NCI-H524 treated with DMSO at 0.1 percent for 48 hours (cell line): ENCODE data around the gene LIMA1.
"Not testable (repeated sequence)": the region's sequence is repeated elsewhere in the genome, so short reads cannot be mapped to it uniquely, and the experiment has no call there.

Experiments used
- DNase-seq: peaks from one replicate; lab custom pipeline; 2025; lab: John Stamatoyannopoulos, UW

Gene LIMA1

DNA sequence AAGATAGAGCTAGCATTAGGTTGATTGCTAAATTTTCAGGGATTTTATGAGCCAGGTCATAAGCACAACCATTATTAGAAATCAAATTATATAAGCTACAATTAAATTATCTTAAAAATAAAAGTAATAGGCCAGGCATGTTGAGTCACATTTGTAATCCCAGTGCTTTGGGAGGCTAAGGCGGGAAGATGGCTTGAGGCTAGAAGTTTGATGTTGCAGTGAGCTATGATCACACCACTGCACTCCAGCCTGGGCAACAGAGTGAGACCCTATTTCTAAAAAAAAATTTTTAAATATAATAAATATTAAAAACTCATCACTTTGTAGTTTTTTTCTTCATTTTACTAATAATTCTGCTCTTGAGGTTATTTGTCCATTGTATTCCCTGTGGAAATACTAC, 1.9 kb upstream of the LIMA1 start:
- no peak for DNase-seq

DNA sequence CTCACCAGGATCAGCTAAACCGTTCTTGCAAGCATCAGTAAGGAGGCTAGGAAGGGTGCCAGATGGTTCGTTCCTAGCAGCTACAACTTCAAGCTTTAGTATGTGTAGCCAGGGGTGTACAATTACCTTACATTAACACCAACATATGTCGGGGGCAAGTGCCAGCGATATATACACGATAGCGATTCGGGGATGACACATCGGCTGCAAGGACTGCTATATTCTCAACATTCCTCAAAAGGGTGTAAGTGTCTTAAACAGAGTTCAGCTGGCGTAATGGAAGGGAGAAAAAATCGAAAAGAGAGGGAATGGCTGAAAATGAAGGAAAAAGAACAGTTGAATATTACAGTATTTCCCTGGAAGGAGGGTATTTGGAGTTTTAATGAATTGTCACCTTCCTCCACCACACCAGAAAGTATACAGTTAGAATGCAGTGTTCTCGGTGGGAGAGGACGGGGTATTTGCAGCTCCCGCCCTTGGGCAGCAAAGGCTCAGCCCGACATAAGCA, 545 bp downstream of the LIMA1 start:
- DNase-seq, result peak; percentile 95

DNA sequence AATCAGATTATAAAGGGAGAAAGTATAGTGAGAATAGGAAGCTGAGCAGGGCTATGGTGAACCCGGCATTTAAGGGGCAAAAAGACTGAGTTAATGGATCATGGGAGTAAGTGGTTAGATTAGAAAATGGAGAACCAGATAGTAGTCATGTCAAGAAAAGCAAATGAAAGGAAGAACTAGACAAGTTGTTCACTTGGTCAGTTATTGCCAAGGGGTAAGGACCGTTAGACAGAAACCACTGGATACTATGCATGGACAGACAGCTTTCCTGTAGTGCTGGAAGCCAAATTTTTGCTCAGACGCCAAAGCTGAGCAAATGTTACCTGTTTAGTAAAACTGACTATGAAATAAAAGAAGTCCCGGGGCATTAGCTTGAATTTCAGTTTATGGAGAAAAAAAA, 3.8 kb downstream of the LIMA1 start:
- no peak for DNase-seq

DNA sequence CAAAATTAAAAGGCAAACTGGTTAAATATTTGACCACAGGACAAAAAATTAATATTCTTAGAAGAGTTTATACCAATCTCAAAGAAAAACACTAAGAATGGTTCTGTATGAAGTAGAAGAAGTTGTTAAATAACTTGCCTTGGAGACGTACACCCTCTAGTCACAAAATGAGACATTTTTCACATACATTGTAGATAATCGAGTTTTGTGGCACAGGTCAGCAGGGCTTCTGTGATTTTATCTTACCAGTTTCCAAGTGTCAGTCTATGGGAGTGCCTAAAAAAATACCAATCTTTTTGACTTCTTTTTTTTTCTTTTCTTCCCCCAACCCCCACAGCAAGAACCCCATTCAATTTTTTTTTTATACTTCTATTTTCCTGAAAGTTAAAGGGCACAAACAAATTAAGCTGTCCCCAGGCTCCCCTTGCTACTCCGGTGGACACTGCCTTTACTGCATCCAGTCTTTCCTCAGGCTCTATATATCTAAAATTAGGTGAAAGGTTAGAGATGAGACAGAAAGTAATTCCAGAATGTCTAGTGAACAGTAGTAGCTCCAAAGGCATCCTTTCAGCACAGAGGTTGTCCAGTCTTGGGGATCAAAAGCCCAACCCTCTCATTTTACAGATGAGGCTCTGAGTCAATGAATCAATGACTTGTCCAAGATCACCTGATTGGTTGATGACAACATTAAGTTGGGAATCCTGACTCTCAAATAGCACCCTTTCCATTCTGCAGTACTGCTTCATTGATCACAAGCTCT, 6.2 kb downstream of the LIMA1 start:
- DNase-seq, result no peak

DNA sequence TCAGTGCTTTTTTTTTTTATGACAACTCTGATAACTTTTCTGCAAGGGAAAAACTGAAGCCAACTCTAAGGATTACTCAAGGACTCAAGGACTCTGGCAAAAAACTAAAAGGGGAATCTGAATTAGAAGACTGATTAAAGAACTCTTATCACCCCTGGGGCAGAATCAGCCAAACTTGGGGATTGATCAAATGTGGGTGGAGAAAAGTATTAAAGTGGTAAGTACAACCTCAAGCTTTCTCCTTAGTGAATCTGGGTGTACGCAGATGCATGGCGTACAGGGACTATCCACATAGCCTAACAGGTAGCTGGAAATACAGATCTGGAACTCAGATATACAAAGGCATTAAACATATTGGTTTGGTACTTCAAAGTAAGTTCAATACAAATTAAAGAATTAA, 7.3 kb downstream of the LIMA1 start:
- no peak for DNase-seq

DNA sequence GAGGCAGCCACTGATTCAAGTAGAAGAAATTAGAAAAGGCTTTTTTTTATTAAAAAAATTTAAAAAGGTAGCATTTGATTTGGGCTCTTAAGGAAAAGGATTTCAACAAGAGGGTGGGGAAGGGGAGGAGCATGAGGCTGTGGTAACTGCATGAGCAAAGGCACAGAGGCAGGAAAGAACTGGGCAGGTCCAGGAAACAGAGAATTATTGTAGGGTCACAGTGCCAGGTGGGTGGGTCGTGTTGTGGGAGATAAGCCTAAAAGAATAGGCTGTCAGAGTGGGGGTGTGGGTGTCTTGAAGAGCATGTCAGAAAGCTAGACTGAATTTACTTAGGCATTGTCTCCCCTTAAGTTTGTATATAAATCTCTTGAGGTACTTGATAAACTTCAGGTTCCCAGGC, 7.8 kb downstream of the LIMA1 start:
- no peak for DNase-seq

DNA sequence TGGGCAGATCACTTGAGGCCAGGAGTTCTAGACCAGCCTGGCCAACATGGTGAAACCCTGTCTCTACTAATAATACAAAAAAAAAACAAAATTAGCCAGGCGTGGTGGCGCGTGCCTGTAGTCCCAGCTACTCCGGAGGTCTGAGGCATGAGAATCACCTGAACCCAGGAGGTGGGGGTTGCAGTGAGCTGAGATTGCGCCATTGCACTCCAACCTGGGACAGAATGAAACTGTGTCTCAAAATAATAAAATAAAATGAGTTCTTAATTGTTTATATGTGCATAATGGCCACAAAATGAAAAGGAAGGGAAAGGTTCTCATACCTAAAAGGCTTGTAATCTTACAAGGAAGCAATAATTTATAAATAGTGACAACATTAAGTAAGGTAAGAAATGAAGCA, 8.2 kb downstream of the LIMA1 start:
- DNase-seq, result not testable (repeated sequence)

DNA sequence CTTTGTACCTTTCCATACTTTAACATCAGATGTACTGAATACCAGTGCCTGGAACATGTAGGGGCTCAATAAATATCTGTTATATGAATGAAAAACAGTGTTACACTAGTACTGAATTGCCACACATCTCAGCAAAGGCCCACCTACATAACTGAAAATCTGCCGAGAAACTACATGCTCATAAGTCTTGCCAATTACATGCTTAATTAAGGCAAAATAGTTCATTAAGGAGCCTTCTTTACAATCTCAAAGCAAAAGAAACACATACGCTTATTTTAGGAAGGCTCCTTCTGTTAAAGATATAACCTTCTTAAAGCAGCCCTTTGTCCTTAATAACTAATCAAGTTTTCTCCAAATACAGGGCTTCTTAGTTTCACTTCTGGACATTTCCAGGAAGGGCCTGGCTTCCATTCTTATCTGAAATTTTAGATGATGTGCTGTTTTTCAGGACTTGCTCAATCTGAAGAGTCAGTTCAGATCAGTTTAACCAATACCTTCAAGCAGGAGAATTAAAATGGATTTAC, 11.5 kb downstream of the LIMA1 start:
- no peak for DNase-seq

DNA sequence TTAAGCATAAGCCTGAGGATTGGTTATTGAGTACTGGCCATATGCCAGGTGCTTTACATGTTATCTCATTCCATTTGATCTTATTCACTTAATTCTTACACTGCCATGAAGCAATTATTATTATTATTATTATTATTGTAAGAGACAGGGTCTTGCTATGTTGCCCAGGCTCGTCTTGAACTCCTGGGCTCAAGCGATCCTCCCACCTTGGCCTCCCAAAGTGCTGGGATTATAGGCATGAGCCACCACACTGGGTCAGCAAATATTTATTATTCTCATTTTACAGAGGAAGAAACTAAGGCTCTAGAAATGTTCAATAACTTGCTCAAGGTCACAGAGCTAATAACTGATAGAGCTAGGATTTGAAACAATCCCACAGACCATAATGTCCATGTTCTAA, 14.8 kb downstream of the LIMA1 start:
- no peak for DNase-seq

DNA sequence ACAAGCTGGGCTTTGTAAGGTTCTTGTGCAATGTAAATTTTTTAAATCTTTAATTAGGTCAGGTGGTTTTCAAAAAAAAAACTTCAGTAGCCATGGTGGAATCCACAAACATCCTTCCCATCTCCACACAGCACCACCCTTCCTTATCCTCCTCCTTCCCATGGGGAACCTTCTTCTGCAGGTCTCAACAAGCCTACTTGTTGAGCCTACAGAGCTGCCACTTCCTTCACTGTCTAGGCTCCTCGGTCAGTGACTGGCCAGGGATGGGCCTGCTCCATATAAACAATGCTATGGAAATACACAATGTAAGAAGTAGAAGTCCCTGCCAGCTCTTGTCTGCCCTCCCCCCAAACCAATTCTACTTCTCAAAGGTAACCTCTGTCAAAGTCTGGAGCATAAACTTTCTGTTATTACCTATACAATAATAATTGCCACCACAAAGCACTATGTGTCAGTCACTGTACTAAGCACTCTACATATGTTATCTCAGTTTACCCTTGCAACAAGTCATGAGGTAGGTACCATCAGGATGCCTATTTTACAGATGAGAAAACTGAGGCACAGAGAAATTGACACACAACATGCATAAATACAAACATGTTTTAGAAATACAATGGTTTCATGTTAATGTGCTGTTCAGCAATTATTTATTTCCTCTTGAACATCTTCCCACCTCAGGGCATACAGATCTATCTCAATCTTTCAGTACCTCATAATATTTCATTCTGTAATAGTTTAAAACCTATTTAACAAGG, 17.4 kb downstream of the LIMA1 start:
- no peak for DNase-seq

DNA sequence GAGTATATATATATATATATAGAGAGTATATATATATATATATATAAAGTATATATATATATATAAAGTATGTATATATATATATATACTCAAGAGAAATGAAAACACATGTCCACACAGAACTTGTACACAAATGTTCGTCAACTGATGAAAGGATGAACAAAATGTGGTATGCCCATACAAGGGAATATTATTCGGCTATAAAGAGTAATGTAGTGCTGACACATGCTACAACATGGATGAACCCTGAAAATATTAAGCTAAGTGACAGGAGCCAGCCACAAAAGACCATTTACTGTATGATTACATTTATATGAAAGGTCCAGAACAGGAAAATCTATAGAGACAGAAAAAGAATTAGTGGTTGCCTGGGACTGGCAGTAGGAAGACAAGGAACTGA, 19.5 kb downstream of the LIMA1 start:
- no peak for DNase-seq

DNA sequence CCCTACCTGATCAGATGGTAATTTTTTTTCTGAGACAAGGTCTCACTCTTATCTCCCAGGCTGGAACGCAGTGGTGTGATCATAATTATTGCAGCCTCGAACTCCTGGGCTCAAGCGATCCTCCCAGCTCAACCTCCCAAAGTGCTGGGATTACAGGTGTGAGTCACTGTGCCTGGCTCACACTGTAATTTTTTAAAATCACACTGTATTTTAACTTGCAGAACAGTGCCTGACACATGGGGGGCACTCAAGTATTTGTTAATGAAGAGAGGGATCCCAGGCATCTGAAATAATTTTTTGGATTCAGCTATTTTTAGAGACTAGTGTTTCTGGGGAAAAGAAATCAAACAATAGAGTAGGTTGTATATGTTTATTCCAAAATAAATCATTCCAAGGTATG, 21.7 kb downstream of the LIMA1 start:
- DNase-seq, result no peak

DNA sequence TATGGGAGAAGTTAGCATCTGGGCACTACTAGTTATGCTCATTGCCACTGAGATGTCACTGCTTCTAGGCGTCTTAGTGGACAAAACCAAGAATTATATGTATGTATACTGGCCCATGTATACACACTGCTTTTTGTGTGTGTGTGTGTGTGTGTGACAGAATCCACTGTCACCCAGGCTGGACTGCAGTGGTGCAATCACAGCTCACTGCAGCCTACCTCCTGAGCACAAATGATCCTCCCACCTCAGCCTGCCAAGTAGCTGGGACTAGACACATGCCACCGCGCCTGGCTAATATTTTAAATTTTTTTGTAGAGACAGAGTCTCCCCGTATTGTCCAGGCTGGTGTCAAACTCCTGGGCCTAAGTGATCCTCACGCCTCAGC, 25.2 kb downstream of the LIMA1 start:
- no peak for DNase-seq

DNA sequence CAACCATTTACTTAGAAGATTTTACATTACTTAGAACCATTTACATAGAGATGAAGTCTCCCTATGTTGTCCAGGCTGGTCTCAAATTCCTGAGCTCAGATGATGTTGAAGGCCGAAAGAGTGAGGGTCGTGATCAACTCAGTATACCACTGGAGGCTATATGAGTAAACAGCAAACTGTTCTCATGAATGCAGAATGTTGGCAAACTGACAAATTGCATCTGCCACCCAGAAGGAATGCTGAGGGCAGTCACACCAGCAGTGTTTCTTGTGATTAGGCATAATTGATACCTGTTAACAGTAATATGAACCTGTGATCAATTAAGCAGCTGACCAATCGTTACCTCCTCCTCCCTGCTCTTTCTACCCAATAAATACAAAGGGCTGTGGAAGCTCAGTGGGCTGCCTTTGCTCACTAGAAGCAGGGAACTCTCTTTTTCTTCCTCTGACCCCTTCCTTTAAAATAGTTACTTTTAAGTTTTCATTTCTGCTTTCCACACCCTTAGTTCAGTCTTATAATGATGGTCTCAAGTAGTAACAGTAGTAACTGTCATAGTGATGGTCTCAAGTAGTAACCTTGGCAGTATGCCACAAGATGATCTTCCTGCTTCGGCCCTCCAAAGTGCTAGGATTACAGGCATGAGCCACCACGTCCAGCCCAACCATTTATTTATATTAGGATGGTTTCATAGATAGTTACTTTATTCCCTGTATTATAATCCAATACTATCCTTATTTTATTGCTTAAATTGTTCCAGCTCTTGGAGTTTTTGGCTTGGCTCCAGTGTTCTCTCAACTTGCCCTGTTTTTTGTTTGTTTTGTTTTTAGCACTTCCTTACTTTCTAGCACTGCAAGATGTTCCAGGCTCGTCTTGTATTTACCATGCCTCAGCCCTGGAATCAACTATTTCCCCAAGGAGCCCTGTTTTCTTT, 25.8 kb downstream of the LIMA1 start:
- peak; percentile 40 for DNase-seq

DNA sequence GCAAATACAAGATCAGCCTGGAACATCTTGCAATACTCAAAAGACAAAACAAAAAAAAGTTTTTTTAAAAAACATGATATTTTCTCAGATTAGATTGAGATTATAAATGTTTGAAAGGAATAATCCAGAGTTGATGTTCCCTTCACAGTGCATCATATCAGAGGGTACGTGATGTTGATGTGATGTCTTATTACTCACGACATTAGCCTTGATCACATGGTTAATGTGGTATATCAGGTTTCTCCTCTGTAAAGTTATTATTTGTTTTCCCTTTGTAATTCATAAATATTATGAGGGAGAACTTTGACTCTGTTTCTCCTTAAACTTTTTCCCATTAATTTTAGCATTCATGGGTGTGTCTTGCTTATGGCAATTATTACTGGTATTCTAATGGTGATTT, 26.6 kb downstream of the LIMA1 start:
- no peak for DNase-seq

DNA sequence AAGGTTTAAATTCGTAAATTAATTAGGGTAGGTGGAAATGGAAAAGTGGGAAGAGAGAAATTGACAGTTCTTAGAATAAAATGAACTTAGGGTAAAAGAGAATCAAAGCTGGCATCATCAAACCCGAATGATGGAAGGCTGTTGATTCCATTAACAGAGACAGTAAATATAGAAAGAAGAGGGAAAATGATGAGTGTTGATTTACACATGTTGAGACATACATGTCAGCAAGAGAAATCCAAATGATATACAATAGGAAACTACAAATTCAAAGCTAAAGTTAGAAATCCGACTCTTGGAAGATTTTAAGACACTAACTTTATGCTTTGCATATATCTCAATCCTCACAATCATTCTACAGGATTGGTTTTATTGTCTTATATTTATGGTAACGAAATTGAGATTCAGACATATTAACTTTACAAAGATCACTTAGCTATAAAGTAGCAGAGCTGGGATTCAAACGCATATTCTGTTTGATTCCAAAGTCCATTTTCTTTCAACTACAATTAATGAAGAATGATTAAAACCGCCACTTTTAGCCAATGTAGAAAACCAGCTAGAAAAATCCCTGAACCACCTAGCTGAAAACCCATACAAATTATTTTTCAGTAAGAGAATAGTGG, 30.2 kb downstream of the LIMA1 start:
- no peak for DNase-seq

DNA sequence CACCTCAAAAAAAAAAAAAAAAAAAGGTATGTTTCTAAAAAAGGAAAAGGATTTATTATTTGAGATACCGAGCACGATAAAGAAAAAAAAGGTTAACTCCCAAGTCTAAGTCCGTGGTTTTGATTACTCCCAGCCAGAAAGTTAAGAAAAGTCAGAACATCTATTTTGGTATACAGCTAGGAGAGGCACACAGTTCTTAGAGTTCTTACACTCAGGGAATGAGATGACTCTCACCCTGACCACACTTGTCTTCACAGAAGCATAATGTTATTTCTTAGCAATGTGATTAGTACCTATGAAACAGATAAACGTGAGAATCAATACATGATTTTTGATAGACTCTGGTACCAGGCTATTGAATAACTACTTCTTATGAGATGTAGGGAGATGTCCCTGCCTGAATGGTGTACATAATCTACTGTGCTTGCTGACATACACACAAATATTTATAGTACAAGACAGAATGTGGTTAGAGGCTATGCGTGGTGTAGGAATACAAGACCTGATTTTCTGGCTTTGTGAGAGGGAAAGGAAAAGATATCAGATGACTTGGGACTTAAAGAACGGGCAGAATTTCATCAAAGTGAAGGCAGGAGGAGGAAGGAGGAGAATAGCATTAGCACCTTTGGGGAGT, 31.6 kb downstream of the LIMA1 start:
- no peak for DNase-seq

DNA sequence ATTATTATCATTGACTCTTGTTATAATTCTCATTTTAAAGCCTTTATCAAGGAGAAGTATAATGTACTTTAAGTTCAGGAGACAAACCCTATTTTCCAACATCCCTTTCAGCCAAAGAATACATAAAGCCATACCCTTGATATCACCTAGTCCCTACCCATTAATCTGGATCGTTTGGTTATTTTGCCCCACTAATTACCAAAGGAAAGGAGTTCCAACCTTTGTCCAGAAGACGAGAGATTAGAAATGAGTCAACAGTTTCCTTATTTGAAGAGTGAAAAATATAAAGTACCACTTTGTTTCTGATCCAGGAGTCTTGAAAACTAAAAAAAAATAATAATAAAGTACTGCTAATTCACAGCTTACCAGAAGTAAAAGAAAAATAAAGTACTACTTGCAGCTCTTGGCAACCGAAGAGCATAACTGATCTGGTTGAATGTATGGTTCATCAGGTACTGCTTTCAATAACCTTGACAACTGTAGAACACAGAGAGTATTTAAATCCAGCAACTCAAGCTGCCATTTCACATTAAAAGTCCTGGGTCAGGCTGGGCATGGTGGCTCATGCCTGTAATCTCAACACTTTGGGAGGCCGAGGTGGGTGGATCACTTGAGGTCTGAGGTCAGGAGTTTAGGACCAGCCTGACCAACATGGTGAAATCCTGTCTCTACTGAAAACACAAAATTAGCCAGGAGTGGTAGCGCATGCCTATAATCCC, 33.7 kb downstream of the LIMA1 start:
- DNase-seq, result no peak

DNA sequence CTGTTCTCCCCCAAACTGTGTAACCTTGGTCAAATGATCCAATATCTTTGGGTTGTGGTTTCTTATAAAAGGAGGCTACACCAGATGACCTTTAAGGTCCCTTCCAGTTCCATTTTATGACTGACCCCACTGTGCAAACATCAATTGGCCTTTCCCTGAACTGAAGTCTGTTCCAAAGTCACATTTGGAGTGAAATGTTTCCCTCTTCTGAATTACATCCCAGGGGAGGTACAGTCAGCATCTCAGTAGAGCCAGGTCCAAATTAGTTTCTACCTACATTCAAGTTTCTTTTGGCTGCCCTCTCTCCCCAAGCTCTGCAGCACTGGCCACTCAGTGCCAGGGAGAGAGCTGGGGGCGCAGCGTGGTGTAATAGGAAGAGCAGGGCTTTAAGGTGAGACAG, 34.4 kb downstream of the LIMA1 start:
- DNase-seq, result no peak

DNA sequence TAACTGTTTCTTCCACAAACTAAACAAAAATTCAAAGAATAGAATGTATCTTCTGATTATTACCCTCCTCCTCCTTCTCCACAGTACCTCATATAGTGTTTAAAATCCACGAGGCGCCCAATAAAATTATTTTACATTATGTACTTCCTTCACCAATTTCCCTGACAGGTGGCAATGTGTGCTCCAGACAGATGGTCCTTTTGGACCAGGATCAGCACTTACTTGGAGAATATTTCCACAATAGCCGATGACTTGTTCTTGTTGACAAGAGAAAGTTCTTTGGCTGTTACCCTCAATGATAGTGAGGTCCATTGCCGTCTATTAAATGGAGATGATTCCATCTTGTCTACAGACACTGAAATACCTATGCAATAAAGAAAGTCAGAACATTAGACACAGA, 34.9 kb downstream of the LIMA1 start:
- no peak for DNase-seq

DNA sequence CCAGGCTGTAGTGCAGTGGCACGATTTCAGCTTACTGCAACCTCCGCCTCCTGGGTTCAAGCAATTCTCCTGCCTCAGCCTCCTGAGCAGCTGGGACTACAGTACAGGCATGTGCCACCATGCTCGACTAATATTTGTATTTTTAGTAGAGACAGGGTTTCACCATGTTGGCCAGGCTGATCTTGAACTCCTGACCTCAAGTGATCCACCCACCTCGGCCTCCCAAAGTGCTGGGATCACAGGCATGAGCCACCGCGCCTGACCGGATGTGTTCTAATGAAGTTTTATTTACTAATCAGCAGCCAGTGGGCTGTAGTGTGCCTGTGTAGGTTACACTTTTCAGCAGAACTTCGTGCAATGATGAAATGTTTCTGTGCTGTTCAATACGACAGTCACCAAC, 35.7 kb downstream of the LIMA1 start:
- not testable (repeated sequence) for DNase-seq
